OCI-LY1 (cell line): Measurements from ENCODE around the gene CHRNA4.

ENCODE experiments used
- EZH2 ChIP-seq: fragments of 200-600 bp; sonication (generic), shearing (Covaris generic); IDR thresholded peaks from 2 replicates; pipeline ENCODE4 v1.8.0; 2017; ENCODE audit warnings: borderline replicate concordance, mixed run types, mild to moderate bottlenecking, antibody characterized with exemption, low read length, moderate library complexity, mixed read lengths
- TF ChIP-seq, protein P1 (sequence below): fragments of 200-600 bp; sonication (generic), shearing (Covaris generic); IDR thresholded peaks from 2 replicates; pipeline ENCODE4 v1.5.1; 2017; ENCODE audit warnings: mild to moderate bottlenecking, antibody characterized with exemption, low read length, moderate library complexity, mixed read lengths

DNA sequence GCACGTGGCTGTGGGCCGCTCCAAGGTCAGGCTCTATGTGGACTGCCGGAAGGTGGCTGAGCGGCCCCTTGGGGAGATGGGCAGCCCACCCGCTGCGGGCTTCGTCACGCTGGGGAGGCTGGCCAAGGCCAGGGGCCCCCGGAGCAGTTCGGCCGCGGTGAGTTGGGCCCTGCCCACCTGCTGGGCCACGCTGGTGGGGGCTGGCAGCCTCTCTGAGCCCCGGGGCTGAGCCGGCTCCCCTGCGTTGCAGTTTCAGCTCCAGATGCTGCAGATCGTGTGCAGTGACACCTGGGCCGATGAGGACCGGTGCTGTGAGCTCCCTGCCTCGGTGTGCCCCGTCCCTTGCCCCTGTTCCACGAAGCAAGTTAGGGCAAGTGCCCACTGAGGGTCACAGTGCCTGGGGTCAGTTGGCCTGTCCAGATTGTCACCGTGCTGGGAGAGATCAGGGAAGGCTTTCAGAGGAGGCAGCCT, 41.1 kb downstream of the CHRNA4 start:
- no peak for TF ChIP-seq EZH2
- TF ChIP-seq, protein P1, sequence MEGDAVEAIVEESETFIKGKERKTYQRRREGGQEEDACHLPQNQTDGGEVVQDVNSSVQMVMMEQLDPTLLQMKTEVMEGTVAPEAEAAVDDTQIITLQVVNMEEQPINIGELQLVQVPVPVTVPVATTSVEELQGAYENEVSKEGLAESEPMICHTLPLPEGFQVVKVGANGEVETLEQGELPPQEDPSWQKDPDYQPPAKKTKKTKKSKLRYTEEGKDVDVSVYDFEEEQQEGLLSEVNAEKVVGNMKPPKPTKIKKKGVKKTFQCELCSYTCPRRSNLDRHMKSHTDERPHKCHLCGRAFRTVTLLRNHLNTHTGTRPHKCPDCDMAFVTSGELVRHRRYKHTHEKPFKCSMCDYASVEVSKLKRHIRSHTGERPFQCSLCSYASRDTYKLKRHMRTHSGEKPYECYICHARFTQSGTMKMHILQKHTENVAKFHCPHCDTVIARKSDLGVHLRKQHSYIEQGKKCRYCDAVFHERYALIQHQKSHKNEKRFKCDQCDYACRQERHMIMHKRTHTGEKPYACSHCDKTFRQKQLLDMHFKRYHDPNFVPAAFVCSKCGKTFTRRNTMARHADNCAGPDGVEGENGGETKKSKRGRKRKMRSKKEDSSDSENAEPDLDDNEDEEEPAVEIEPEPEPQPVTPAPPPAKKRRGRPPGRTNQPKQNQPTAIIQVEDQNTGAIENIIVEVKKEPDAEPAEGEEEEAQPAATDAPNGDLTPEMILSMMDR: no peak
